Measurements from ENCODE around the gene SLC39A11.

SLC39A11 gene

DNA sequence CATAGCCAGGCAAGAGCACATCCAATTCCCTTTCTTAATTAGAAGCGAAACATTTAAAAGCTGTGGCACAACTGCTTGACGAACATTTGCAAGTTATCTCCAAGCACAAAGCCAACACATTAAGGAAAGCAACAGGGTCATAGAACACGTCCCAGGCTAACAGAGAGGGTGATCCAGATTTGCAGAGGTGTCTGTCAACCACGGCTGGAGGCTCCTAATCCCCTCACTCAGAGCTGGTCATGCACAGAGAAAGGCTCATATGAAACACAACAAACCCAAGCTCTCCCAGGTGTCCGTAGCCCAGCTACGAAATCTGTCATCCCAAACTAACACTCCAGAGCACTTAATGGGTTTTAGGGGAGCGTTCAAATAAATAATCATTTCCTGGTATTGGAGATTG lies 276.1 kb downstream of the SLC39A11 start:
- TF ChIP-seq, protein P1, sequence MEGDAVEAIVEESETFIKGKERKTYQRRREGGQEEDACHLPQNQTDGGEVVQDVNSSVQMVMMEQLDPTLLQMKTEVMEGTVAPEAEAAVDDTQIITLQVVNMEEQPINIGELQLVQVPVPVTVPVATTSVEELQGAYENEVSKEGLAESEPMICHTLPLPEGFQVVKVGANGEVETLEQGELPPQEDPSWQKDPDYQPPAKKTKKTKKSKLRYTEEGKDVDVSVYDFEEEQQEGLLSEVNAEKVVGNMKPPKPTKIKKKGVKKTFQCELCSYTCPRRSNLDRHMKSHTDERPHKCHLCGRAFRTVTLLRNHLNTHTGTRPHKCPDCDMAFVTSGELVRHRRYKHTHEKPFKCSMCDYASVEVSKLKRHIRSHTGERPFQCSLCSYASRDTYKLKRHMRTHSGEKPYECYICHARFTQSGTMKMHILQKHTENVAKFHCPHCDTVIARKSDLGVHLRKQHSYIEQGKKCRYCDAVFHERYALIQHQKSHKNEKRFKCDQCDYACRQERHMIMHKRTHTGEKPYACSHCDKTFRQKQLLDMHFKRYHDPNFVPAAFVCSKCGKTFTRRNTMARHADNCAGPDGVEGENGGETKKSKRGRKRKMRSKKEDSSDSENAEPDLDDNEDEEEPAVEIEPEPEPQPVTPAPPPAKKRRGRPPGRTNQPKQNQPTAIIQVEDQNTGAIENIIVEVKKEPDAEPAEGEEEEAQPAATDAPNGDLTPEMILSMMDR (IDR thresholded peaks at IDR 0.05; ENCODE audit: low read depth, low read length, missing control alignments) = no peak
- DNase-seq (ENCODE audit: extremely low read depth, low read depth) = no peak
- H3K4me3 ChIP-seq (replicated peaks; ENCODE audit: low read depth, low read length) = no peak overlapping the region

DNA sequence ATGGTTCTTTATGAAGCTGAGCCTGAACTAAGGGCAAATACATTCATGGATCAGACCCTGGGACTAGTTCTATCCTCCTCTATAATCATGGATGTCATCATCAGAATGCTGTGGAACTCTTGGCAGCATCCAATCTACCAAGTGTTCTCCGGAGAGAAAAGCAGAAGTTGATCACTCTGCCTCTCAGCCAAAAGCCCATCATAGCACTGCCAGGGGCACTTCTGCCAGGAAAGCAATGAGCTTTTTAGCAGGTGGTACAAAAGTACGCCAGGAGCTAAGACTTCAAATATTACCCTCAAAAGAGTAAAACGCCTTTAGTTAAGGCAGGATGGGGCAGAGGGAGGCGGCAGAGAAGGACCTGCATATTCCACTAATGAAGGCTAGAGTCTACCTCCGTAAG lies 279.0 kb downstream of the SLC39A11 start:
- no peak for DNase-seq (ENCODE audit: extremely low read depth, low read depth)
- TF ChIP-seq, protein P1 (IDR thresholded peaks at IDR 0.05; ENCODE audit: low read depth, low read length, missing control alignments) = no peak
- no peak overlapping the region for H3K4me3 ChIP-seq (replicated peaks; ENCODE audit: low read depth, low read length)

DNA sequence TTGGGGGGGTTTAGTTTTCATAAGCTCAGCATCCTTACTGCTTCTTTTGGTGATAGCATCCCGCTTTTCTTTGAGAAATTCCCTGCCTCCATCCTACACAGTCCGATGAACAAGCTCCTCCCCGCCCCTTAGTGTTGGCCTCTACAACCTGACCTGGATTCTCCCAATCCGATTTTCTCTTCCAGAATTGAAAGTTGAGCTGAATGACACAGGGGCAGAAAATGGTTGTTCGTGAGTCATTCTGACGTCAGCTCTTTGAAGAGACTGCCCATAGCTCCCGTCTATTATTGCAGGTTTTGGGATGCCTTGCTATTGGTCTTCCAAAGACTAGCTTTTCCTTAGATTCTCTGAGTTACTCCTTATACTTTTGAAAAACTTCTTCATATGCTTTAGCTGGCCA lies 279.7 kb downstream of the SLC39A11 start:
- no peak for DNase-seq (ENCODE audit: extremely low read depth, low read depth)
- TF ChIP-seq, protein P1 (IDR thresholded peaks at IDR 0.05; ENCODE audit: low read depth, low read length, missing control alignments) = no peak
- no peak overlapping the region for H3K4me3 ChIP-seq (replicated peaks; ENCODE audit: low read depth, low read length)

DNA sequence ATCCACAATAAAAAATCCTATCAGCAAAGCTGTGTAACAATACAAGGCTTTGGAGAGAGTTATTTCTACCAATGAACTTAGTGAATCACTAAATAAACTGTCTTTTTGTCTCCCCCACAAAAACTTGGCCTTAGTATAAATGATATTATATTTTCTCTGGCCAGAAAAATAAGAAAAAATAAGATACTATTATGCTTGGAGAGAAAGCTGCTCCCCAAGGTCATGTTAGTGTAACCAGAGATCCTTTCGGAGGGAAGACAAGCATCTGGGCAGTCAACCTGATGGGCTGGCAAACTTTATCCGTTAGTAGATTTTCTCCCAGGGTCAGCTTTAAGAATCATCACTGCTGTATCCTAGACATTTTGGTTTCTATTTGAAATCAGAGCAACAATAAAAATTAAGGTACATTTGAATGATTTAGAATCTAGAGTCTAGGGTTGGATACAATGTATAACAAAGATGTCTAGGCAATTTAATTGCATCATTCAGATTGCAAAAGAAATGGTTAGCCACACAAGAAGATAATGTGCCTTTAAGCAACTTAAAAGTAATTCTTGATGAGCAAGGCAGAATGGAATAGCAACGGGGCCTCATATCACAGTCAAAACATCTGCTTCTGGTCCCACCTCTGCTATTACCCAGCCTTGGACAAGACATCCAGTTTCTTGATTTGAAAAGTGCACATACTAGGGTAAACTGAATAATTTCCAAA lies 280.4 kb downstream of the SLC39A11 start:
- no peak for DNase-seq (ENCODE audit: extremely low read depth, low read depth)
- no peak overlapping the region for H3K4me3 ChIP-seq (replicated peaks; ENCODE audit: low read depth, low read length)
- TF ChIP-seq, protein P1 (IDR thresholded peaks at IDR 0.05; ENCODE audit: low read depth, low read length, missing control alignments) = no peak

DNA sequence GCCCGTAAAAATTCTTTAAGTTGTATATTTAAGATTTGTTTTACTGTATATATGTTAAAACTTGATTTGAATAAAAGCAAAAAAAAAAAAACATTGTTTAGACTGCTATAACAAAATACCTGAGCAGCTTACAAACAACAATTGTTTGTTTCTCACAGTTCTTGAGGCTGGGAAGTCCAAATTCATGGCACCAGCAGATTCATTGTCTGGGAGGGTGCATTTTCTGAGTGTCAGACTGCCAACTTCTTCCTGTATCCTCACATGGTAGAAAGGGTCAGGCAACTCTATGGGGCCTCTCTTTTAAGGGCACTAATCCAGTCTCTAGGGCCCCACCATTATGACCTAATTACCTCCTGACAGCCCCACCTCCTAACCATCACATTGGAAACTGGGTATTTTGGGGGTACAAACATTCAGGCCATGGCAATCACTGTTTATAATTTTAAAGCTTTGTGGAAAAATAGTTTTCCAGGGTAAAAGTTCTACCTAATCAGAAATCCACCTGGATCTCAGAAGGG lies 281.4 kb downstream of the SLC39A11 start:
- TF ChIP-seq, protein P1 (IDR thresholded peaks at IDR 0.05; ENCODE audit: low read depth, low read length, missing control alignments) = no peak
- no peak overlapping the region for H3K4me3 ChIP-seq (replicated peaks; ENCODE audit: low read depth, low read length)
- no peak for DNase-seq (ENCODE audit: extremely low read depth, low read depth)

DNA sequence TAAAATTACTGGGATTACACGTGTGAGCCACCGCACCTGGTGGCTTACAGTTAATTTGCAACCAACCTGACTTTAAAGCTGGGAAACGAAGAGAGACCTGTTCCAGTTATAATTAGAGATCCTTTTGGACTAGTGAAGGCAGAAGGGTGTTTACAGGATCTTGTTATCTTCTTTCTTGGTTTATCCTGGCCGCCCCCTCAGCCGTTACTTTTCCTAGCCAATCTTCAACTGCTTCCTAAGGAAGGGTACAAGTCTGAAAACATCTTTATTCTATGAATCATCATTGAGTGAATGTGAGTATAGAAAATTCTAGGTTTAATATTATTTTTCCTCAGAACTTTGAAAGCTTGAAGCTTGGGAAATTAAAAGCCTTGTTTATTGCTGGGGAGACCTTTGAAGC lies 286.5 kb downstream of the SLC39A11 start:
- DNase-seq (ENCODE audit: extremely low read depth, low read depth) = no peak
- no peak overlapping the region for H3K4me3 ChIP-seq (replicated peaks; ENCODE audit: low read depth, low read length)
- TF ChIP-seq, protein P1 (IDR thresholded peaks at IDR 0.05; ENCODE audit: low read depth, low read length, missing control alignments) = no peak
